ENCODE measurements around the gene KRTAP5-3.
"Not testable (repeated sequence)": the region's sequence is repeated elsewhere in the genome, so short reads cannot be mapped to it uniquely, and the experiment has no call there.

The KRTAP5-3 gene

DNA sequence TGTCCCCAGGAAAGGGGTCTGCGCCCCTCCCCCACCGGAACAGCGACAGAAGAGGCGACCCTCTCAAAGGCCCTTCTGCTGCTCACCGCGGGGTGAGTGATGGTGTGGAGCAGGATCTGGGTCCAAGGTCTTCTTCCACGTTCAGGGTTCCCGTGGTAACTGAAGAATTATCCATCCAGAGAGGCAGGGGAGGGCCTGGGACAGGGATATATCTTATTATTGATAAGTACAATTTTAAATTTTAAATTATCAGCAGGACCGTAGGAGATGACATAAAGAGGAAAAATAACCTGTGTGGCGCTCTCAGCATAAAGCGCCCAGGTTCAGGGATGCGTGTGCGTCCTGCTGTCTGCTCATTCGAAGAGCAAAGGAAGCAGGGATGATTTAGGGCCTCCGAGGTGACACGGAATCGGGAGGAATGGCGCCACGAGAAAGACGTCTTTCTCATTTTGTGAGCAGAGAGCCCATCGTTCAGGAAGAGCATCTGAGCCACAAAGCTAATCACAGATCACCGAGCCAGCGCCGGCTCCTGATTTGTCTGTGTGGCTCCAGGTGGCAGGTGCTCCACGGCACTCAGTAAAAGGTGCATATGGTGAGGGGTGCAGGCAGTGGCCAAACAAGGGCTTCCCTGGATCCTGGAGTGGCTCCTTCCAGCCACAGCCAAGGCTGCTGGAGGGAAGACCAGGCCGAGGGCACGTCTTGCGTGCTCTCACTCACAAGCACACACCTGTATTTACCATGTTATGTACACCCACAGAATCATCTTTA lies 40.6 kb upstream of the KRTAP5-3 start:
- no peak overlapping the region for H3K27ac Mint-ChIP-seq
- no peak overlapping the region for H3K4me3 Mint-ChIP-seq
- no peak for DNase-seq
- H3K27me3 Mint-ChIP-seq = peaks cover 13 to 24% of the 10 kb centered on the region in 2 donors
- ATAC-seq (replicated peaks) = no peak
- no peaks in the 10 kb centered on the region for H3K9me3 Mint-ChIP-seq
- H3K4me1 Mint-ChIP-seq = peaks cover 0 to 2% of the 10 kb centered on the region in 2 donors
- H3K36me3 Mint-ChIP-seq = no peaks in the 10 kb centered on the region

DNA sequence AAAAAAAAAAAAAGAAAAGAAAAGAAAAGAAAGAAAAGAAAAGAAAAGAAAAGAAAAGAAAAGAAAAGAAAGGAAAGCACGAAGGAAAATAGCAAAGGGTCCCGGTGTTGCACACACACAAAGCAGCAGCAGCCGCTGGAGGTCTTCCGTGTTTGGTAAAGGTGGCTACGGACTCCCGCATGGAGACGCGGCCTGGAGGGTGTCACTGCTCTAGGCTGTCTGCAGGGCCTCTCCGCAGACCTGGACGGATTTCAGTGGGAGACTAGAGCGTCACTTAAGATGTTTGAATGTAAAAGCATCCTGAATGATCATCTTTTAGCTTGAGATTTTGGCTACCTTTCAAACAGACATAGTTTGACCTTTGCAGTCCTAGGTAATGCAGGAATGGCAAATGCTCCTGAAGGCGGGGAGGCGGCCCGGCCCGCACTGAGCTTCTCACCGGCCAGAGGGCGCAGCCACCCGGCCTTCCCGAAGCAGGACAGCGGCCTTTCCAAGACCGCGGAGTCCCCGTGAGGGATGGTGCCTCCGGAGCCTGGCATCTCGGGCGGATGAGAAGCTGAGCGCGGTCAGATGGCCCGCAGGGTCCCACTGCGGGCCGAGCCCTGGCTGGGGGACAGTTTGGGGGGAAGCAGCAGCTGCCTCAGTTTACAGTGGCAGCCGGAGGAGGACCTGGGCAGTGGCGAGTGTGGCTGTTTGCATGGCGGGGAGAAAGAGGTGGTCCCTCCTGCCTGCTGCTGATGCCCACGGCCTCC lies 39.8 kb upstream of the KRTAP5-3 start:
- Mint-ChIP-seq H3K36me3 (no peaks in the 10 kb centered on the region), H3K27me3 (peaks cover 12 to 26% of the 10 kb centered on the region in 2 donors), H3K27ac (no peak overlapping the region), H3K4me1 (peaks cover 0 to 2% of the 10 kb centered on the region in 2 donors), H3K9me3 (no peaks in the 10 kb centered on the region), H3K4me3 (no peak overlapping the region)
- no peak for DNase-seq
- no peak for ATAC-seq (replicated peaks)

DNA sequence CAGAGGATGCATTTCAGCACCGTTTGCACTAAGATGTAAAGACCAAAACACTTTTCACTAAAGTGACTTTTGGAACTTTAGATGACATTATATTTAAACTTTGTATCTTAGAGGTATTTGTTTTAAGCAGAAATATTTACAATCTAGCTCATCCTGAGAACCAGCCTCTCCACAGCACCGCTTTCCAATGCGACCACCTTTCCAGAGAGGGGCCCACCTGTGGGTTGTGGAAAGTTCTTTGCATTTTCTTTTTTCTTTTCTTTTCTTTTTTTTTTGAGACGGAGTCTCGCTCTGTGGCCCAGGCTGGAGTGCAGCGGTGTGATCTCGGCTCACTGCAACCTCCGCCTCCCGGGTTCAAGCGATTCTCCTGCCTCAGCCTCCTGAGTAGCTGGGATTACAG lies 38.3 kb upstream of the KRTAP5-3 start:
- not testable (repeated sequence) for H3K4me3 Mint-ChIP-seq; DNase-seq; H3K27ac Mint-ChIP-seq; H3K36me3 Mint-ChIP-seq; ATAC-seq (replicated peaks); H3K4me1 Mint-ChIP-seq; H3K9me3 Mint-ChIP-seq
- peaks cover 17 to 30% of the 10 kb centered on the region in 2 donors for H3K27me3 Mint-ChIP-seq

DNA sequence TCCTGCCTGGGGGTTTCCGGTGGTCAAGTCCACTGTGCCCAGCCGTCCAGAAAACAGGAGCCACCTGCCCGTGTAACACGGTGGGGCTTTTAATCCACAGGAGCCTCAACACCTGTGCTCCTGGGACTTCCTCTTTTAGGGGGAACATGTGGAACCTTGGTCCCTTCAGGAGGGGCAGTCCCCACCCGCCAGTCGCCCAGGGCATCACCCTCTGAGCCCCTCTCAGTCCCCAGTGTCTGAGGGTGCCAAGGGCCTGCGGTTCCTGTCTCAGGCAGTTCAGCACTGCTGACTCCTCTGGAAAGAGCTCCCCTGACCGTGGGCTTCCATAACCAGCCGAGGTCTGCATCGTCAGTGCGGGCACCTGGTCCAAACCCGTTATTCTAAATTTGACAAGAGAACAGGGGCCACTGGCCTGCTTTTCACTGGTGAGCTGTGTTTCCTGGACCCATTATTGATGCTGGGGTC lies 37.1 kb upstream of the KRTAP5-3 start:
- Mint-ChIP-seq H3K36me3 (no peaks in the 10 kb centered on the region), H3K4me1 (no peaks in the 10 kb centered on the region), H3K4me3 (no peak overlapping the region), H3K9me3 (no peaks in the 10 kb centered on the region), H3K27ac (no peak overlapping the region), H3K27me3 (peaks cover 20 to 42% of the 10 kb centered on the region in 2 donors)
- ATAC-seq (replicated peaks) (peak in 1 of 2 donors; percentile 34), DNase-seq (no peak)

DNA sequence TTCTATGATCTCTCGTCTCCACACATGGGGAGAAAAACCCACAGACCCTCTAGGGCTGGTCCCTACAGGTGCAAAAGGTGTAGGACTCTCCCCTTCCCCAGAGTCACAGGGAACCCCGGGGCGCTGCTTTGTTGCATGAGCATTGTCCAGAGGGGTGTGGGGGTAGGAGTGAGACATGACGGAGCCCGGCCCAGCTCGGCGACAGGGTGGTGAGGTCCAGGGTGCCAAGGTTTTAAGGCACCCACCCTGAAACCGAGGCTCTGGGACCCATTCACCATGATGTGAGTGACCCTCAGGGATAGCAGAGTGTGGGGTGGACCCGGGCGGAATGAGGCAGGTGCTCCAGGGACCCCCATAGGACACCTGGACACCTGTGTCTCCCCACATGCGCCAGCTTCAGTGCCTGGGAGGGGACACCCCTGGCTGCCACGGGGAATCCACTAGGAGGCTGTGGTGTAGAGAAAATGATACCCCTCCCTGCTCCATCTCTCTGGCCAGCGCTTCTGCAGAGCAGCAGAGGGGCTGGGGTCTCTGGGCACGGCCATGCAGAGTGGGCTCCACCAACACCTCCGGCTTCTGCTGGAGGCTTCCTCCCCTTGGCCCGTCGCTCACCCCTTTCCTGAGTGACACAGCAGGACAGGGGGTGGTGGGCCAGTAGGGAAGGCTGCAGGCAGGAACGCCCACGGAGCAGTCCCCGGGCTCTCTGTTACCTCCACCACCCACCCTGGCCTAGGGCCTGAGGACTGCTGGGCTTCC lies 36.5 kb upstream of the KRTAP5-3 start:
- no peaks in the 10 kb centered on the region for H3K4me1 Mint-ChIP-seq
- H3K27ac Mint-ChIP-seq = peak overlapping the region; percentile 22
- DNase-seq (no peak), ATAC-seq (replicated peaks) (no peak)
- H3K36me3 Mint-ChIP-seq = no peaks in the 10 kb centered on the region
- peaks cover 26 to 48% of the 10 kb centered on the region in 2 donors for H3K27me3 Mint-ChIP-seq
- H3K9me3 Mint-ChIP-seq = no peaks in the 10 kb centered on the region
- no peak overlapping the region for H3K4me3 Mint-ChIP-seq

DNA sequence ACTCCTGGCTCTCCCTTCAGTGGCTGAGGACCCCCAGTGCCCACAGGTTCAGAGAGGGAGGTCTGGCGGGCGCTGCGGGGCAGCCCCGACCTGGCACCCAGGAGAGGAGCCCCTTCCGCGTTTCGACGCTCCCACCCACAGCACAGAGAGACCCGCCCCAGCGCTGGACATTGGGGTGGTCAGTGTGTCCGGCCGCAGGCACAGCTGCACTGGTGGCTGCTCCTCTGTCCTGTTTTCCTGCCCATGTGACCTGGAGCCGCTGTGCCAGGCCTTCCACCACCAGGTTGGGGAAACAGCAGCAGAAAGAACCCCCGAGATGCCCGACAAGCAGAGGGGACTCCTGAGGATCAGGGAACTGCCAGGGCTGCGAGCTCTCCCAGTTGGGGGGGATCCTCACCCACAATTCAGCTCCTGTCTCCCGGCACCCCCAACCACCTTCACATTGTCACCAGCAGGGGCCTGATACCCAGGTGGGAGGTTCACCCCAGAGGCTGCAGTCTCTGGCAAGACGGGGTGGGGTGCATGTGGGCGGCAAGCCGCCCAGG lies 35.0 kb upstream of the KRTAP5-3 start:
- DNase-seq = no peak
- no peak overlapping the region for H3K4me3 Mint-ChIP-seq
- no peaks in the 10 kb centered on the region for H3K9me3 Mint-ChIP-seq
- no peaks in the 10 kb centered on the region for H3K36me3 Mint-ChIP-seq
- H3K27me3 Mint-ChIP-seq = peaks cover 32 to 59% of the 10 kb centered on the region in 2 donors
- H3K4me1 Mint-ChIP-seq = no peaks in the 10 kb centered on the region
- no peak overlapping the region for H3K27ac Mint-ChIP-seq
- ATAC-seq (replicated peaks) = no peak

DNA sequence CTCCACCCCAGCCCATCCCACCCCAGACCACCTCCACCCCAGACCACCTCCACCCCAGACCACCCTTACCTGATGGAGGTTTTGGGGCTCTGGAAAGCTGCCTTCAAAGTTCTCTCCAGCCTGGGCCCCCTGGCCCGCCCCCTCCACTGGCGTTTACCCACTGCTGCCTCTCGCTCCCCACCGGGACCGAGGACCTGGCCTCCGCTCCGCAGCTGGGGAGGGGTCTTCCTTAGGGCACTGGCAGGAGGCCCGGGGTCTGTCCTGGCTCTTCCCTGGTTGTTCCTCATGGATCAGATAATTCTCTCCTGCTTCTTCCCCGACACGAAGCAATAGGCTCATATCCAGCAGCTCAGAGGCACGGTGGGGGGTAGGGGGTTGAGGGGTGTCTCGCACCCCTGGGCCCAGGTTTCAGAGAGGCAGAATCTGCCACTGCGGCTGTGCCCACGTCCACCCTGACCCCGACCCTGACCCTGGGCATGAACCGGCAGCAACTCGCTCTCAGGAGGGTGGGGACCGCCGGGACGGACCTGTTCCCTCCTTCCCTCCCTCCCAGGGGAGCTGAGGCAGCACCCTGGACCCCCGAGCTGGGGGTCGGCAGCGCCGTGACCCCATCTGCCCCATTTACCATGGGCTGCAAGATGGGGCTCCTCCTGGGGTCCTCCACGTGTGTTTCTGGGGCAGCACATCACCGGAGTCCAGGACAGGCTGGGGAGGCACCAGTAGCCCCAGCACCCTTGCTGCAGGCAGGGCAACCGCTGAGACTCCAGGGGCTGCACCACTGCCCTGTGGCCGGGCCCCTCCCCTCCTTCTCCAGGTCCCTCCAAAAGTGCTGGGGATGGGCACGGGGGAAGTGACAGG lies 34.3 kb upstream of the KRTAP5-3 start:
- no peak for DNase-seq
- H3K27me3 Mint-ChIP-seq = peaks cover 32 to 60% of the 10 kb centered on the region in 2 donors
- H3K4me3 Mint-ChIP-seq = no peak overlapping the region
- no peaks in the 10 kb centered on the region for H3K9me3 Mint-ChIP-seq
- ATAC-seq (replicated peaks) = no peak
- no peaks in the 10 kb centered on the region for H3K4me1 Mint-ChIP-seq
- H3K36me3 Mint-ChIP-seq = no peaks in the 10 kb centered on the region
- peak overlapping the region; percentile 65 for H3K27ac Mint-ChIP-seq

DNA sequence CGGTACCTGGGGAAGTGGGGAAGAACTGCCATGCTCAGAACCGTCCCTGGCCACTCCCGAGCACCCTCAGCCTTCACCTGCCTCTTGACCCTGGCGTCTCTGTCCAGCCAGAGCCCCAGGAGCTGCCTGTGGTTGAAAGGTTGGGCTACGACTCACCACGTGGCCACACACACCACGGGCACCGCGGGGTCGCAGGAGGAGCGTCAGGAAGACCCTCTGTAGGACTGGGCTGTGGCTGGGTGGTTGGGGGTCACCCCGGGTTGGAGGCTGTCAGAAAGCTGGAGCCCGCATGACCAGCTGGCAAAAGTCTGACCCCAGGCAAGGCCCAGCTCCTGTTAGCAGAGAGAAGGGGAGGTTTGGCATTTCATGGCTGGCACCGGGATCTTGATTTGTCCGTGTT lies 32.8 kb upstream of the KRTAP5-3 start:
- no peak for DNase-seq
- ATAC-seq (replicated peaks) = no peak
- Mint-ChIP-seq H3K4me1 (no peaks in the 10 kb centered on the region), H3K27me3 (peaks cover 32 to 60% of the 10 kb centered on the region in 2 donors), H3K27ac (no peak overlapping the region), H3K9me3 (no peaks in the 10 kb centered on the region), H3K36me3 (no peaks in the 10 kb centered on the region), H3K4me3 (no peak overlapping the region)

DNA sequence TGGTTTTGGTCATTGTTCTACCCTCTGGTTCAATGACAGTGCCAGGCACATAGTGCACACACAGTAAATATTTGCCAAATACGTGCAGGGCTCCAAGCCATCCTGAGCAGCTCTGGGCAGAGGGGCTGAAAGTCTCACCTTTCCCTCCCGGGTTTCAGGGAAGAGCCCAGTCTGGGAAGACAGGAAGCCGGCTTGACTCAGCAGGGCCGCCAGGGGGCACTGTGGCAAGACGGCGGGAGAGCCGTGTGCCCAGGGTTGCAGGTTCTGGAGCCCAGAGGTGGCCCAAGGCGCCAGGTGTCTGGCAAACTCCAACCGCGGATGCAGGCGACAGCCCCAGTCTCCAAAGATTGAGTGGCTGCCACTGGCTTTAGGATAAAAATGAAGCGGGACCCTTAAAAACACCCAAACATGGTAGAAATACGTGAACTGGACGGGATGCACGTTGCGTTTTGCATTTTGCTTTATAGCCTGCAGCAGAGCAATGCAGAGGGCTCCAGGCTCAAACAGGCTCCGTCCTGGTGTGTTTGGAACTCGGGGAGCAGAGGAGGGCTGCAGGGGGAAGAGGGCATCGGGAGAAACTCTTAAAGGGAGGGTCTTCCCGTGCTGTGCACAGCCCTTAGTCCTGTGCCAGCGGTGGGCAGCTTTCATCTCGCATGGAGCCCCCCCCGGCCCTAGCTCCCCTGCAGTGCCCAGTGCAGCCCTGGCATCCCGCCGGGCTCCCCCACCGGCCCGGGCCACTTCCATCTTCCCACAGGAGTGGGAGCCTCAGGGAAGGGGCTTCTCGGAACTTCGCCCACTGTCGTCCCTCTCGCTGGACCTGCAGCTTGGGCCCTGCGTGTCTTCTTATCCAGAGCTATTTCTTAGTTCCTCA lies 32.0 kb upstream of the KRTAP5-3 start:
- no peaks in the 10 kb centered on the region for H3K36me3 Mint-ChIP-seq
- DNase-seq (no peak), ATAC-seq (replicated peaks) (no peak)
- H3K4me3 Mint-ChIP-seq = no peak overlapping the region
- H3K27ac Mint-ChIP-seq = no peak overlapping the region
- H3K9me3 Mint-ChIP-seq = no peaks in the 10 kb centered on the region
- H3K27me3 Mint-ChIP-seq = peaks cover 37 to 62% of the 10 kb centered on the region in 2 donors
- H3K4me1 Mint-ChIP-seq = no peaks in the 10 kb centered on the region

DNA sequence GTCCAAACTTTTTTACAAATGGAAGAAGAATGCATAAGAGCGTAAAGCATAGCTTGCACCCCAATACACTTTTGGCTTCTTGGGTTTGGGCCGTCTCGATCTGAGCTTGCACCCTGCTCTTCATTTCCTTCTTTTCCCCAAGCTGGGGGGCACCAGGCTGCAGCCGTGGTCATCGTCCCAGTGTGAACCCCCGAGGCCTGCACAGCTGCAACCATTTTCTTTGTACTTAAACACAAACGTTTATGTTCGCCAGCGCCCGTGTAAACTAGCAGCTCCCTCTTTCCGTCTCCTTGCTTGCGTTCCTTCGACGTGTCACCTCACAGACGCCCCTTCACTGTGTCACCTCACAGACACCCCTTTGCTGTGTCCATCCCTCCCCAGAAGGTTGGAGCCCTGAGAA lies 31.4 kb upstream of the KRTAP5-3 start:
- Mint-ChIP-seq H3K9me3 (no peaks in the 10 kb centered on the region), H3K36me3 (no peaks in the 10 kb centered on the region), H3K4me1 (no peaks in the 10 kb centered on the region), H3K4me3 (no peak overlapping the region), H3K27ac (no peak overlapping the region), H3K27me3 (peaks cover 38 to 62% of the 10 kb centered on the region in 2 donors)
- DNase-seq = no peak
- no peak for ATAC-seq (replicated peaks)

DNA sequence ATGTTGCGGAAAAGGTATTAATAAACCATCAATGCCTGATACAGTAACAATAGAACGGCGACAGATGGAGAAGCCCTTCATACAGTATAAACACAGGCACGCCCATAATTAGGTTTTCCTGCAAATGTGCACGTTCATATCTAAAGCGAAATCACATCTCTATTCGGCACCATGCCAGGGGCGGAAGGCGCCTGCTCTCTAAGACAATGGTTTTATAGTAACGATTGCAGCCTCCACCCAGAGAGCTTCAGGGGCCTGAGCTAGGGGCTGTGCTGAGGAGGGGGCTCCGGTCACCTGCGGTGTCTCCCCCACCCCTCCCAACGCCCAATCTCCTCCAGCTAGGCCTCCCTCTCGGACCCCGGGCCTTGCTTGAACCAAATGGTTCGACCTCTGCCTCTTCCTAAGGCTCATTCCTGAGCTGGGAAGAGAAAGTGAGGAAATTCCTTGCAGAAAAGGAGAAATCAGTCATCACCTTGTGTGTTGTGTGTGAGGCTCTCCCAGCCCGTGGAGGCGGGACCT lies 30.9 kb upstream of the KRTAP5-3 start:
- no peaks in the 10 kb centered on the region for H3K4me1 Mint-ChIP-seq
- peaks cover 38 to 62% of the 10 kb centered on the region in 2 donors for H3K27me3 Mint-ChIP-seq
- DNase-seq (no peak), ATAC-seq (replicated peaks) (no peak)
- no peak overlapping the region for H3K4me3 Mint-ChIP-seq
- H3K27ac Mint-ChIP-seq = no peak overlapping the region
- no peaks in the 10 kb centered on the region for H3K36me3 Mint-ChIP-seq
- no peaks in the 10 kb centered on the region for H3K9me3 Mint-ChIP-seq

DNA sequence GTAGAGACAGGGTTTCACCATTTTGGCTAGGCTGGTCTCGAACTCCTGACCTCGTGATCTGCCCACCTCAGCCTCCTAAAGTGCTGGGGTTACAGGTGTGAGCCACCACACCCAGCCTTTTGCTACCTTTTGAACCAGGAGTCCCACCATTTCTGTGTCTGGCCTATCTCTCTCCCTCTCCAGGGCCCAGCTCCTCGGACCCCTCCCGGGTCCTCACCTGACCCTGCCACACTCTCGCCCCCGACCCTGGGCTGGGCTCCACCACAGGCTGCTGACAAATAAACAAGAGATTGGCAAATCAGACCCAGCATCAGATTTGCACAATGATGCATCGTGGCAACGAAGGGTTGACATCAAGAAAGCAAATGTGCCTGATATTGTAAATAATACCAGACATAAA lies 30.1 kb upstream of the KRTAP5-3 start:
- ATAC-seq (replicated peaks) (no peak), DNase-seq (no peak)
- Mint-ChIP-seq H3K9me3 (no peaks in the 10 kb centered on the region), H3K27ac (no peak overlapping the region), H3K36me3 (no peaks in the 10 kb centered on the region), H3K4me1 (no peaks in the 10 kb centered on the region), H3K27me3 (peaks cover 38 to 66% of the 10 kb centered on the region in 2 donors), H3K4me3 (no peak overlapping the region)

DNA sequence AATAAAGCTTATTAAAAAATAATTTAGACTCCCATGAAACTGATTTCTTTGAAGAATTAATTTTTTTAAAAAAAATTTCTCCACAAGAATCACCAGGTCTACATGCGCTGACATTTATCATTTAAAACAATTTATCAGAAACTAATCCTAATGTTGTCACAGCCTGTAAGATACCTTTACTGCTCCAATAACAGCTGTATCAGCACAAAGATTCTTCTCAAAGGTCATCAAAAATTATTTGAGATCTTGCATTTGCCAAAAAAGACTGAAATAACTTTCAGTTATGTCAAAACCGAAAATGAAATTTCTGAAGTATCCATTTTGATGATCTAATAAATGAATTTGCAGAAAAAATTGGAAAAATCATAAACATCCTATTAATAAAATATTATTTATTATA lies 29.4 kb upstream of the KRTAP5-3 start:
- H3K27me3 Mint-ChIP-seq = peaks cover 43 to 66% of the 10 kb centered on the region in 2 donors
- no peak overlapping the region for H3K4me3 Mint-ChIP-seq
- no peaks in the 10 kb centered on the region for H3K36me3 Mint-ChIP-seq
- H3K4me1 Mint-ChIP-seq = no peaks in the 10 kb centered on the region
- ATAC-seq (replicated peaks) (no peak), DNase-seq (no peak)
- H3K27ac Mint-ChIP-seq = no peak overlapping the region
- H3K9me3 Mint-ChIP-seq = no peaks in the 10 kb centered on the region

All from stimulated activated naive B cell treated with anti-CD40 and anti-IgM and Interleukin-4, amounts not matched to agents 10 μg/mL and 1 μg/mL and 100 μg/mL, for 72 hours (primary cell).